ENCODE measurements around the gene LYRM1.

LYRM1 gene

DNA sequence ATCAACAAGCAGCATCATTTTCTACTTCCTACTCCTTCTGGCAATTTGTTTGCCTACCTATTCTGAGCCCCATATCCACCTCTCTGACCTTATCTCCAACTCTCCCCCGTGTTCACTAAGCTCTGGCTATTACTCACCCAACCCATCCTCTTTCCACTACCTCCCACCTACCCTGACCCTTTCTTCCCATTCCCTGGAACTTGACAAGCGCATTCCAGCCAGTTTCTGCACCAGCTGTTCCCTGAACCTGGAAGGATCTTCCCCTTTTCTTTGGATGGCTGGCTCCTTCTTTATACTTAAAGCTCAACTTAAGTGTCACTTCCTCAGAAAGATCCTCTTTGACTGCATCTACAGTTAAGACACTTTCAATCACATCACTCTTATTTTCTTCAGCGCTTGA is 2.6 kb upstream of the LYRM1 start:
- H3K4me3 ChIP-seq (ENCODE audit: low read depth, low read length) = peak overlapping the region; percentile 6; the same call in 1 of the 2 replicates
- ChIA-PET POLR2A (no interaction called here), CTCF (interaction anchor here (1.0 to 1.6 kb wide), 5 partner anchors 9 to 403 kb away, joined by 3 to 6 read pairs (median 3); no protein-coding TSS in a partner anchor)
- no peak for DNase-seq (ENCODE audit: low read depth, low spot score)
- TF ChIP-seq, protein P1, sequence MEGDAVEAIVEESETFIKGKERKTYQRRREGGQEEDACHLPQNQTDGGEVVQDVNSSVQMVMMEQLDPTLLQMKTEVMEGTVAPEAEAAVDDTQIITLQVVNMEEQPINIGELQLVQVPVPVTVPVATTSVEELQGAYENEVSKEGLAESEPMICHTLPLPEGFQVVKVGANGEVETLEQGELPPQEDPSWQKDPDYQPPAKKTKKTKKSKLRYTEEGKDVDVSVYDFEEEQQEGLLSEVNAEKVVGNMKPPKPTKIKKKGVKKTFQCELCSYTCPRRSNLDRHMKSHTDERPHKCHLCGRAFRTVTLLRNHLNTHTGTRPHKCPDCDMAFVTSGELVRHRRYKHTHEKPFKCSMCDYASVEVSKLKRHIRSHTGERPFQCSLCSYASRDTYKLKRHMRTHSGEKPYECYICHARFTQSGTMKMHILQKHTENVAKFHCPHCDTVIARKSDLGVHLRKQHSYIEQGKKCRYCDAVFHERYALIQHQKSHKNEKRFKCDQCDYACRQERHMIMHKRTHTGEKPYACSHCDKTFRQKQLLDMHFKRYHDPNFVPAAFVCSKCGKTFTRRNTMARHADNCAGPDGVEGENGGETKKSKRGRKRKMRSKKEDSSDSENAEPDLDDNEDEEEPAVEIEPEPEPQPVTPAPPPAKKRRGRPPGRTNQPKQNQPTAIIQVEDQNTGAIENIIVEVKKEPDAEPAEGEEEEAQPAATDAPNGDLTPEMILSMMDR (IDR thresholded peaks at IDR 0.05; ENCODE audit: insufficient read depth, low read length, missing control alignments) = no peak

DNA sequence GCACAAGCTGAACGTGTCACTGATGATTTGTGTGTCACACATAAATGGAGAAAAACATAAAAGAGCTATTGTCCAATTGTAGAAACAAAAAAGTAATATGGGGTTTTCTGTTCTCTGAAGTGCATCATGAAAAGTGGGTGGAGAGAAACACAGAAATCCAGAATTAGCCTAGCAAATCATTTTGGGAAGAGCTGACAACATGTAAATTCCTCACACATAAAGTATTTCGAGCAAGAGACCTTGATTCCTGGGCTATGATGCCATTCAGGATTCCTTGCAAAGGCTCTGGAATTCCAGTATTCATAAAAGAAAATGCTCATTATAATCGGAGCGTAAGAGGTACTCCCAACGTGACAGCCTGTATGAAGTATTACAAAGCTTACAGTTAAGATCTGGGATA is 1.5 kb upstream of the LYRM1 start:
- DNase-seq (ENCODE audit: low read depth, low spot score) = peak; percentile 73
- ChIA-PET CTCF (interaction anchor here (0.7 to 3.0 kb wide), 4 partner anchors 11 to 402 kb away, joined by 3 to 14 read pairs (median 3); no protein-coding TSS in a partner anchor), POLR2A (interaction anchor here (0.6 to 2.6 kb wide), 5 partner anchors 12 to 52 kb away, joined by 3 to 12 read pairs (median 4); no protein-coding TSS in a partner anchor)
- H3K4me3 ChIP-seq (ENCODE audit: low read depth, low read length) = peak overlapping the region; percentile 94
- TF ChIP-seq, protein P1 (IDR thresholded peaks at IDR 0.05; ENCODE audit: insufficient read depth, low read length, missing control alignments) = no peak

DNA sequence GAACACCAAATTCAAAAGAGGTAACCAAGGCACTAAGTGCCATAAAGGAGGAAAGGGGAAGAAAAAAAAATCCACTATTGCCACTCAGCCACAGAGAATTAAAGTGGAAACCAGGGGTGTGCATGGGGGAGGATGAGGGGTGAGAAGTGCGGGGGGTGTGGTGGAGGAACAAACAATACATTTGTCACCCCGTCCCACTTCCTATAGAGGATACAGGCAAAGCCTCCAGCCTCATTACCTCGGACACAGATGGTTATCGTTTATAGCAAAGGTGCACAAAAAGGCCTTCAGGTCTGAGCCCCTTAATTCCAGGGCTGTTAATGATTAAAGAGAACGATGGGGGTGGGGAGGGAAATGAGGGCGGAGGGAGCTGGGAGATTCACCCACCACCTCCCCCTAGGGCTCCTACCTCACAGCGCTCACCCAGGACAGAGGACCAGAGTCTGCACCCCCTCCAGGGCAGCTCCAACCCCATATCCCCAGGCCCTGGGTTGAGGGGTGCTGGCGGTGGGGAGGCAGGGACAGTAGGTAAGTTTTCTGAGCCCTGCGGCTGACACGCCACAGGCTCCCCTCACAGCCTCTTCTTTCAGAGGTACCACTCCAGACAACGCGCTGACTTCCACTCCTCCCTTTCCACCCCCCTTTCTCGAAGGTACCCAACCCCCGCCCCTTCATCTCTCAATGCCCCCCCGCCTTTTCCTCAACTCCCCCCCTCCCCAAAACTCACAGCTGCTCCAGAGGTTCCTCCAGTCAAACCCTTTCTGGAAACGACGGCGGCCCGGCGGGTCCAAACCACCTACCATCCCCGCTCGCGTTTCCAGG is 883 bp upstream of the LYRM1 start:
- TF ChIP-seq, protein P1 (IDR thresholded peaks at IDR 0.05; ENCODE audit: insufficient read depth, low read length, missing control alignments) = no peak
- CTCF ChIA-PET = interaction anchor here (1.3 to 3.0 kb wide), 3 partner anchors 49 to 401 kb away, joined by 3 to 14 read pairs (median 3); no protein-coding TSS in a partner anchor
- POLR2A ChIA-PET = interaction anchor here (0.6 to 2.6 kb wide), 12 partner anchors 10 to 201 kb away, joined by 3 to 12 read pairs (median 4); partner anchors contain the start of genes ERI2 and REXO5
- DNase-seq (ENCODE audit: low read depth, low spot score) = no peak
- peak overlapping the region; percentile 94 for H3K4me3 ChIP-seq (ENCODE audit: low read depth, low read length)

DNA sequence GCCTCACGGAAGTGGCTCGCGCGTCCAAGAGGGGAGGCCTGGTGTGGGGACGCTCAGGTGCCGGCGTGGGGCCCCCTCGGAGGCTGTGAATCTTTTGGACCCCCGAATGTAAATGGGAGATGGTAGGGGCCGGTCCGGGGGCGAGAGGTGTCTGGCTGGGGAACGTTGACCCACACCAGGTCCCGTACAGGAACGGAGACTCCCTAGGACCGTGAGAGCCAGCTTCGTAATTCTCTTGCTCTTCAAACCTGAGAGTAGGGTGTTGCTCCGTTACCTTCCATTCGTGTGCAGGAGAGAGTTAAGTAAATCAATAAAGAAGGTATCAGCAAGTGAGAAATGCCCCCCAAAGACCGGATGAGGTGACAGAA is 481 bp downstream of the LYRM1 start:
- H3K4me3 ChIP-seq (ENCODE audit: low read depth, low read length) = peak overlapping the region; percentile 94
- POLR2A ChIA-PET = interaction anchor here (0.9 to 2.6 kb wide), 8 partner anchors 10 to 199 kb away, joined by 3 to 12 read pairs (median 5); partner anchors contain the start of genes ERI2 and REXO5
- TF ChIP-seq, protein P1 (IDR thresholded peaks at IDR 0.05; ENCODE audit: insufficient read depth, low read length, missing control alignments) = no peak
- CTCF ChIA-PET = interaction anchor here (3.0 kb wide), 1 partner anchor 50 kb away, joined by 14 read pairs; no protein-coding TSS in a partner anchor
- DNase-seq (ENCODE audit: low read depth, low spot score) = no peak

DNA sequence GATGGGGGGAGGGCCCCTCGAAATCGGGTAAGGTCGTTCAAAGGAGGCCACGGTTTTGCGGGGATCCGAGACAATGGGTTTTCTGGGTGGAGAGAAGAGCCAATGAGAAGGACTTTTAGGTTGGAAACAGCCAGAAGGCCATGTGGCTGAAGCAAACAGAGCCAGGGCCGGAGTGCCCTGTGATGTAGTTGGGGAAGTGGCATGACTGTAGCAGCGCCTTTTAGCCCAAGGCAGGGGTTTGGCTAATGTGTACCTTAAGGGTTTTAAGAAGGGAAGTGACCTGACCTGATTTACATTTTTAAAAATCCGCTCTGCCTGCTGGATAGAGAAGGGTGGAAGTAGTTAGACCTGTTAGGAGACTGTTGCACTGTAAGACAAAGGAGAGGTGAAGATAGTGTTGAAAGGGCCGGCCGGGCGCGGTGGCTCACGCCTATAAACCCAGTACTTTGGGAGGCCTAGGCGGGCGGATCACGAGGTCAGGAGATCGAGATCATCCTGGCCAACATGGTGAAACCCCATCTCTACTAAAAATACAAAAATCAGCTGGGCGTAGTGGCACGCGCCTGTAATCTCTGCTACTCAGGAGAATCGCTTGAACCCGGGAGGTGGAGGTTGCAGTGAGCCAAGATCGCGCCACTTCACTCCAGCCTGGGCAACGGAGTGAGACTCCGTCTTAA is 1.0 kb downstream of the LYRM1 start:
- TF ChIP-seq, protein P1 (IDR thresholded peaks at IDR 0.05; ENCODE audit: insufficient read depth, low read length, missing control alignments) = no peak
- DNase-seq (ENCODE audit: low read depth, low spot score) = no peak
- peak overlapping the region; percentile 94 for H3K4me3 ChIP-seq (ENCODE audit: low read depth, low read length)
- ChIA-PET POLR2A (interaction anchor here (1.0 to 1.1 kb wide), 3 partner anchors 11 to 181 kb away, joined by 4 to 5 read pairs (median 5); no protein-coding TSS in a partner anchor), CTCF (interaction anchor here (3.0 to 3.3 kb wide), 2 partner anchors 51 kb away, joined by 14 to 17 read pairs; no protein-coding TSS in a partner anchor)
